Thyroid gland (tissue), 4 donors: ENCODE results near the gene SH3TC1. TPM values are rescaled to one million over a fixed set of nuclear protein-coding genes. Genes with fewer than 3 reads are reported as not detected.
A peak's percentile ranks its signal among the peaks of the same experiment; 100 is the strongest.

ENCODE experiments used
- DNase-seq, 2 donors: peaks; one replicate each; pipeline ENCODE4 v3.0.0-alpha.2; 2019
- H3K27ac ChIP-seq, 3 donors: fragments of 200-600 bp; sonication (generic); 1 replicate in 2 of 3; 2 replicates in 1 of 3; pipeline ENCODE4 v1.5.1; 2016 to 2019; ENCODE audit warnings: mild to moderate bottlenecking in 1 of 3, moderate library complexity in 1 of 3
- H3K27me3 ChIP-seq: fragments of 200-600 bp; sonication (generic); one replicate; pipeline ENCODE4 v1.5.1; 2019
- H3K36me3 ChIP-seq, 2 donors: fragments of 200-600 bp; sonication (generic); one replicate each; pipeline ENCODE4 v1.5.1; 2016 to 2019
- H3K4me1 ChIP-seq, 2 donors: fragments of 200-600 bp; sonication (generic); one replicate each; pipeline ENCODE4 v1.5.1; 2017 to 2019
- H3K4me3 ChIP-seq, 3 donors: fragments of 200-600 bp; sonication (generic); replicated peaks in 1 of 3; 1 replicate in 2 of 3; 2 replicates in 1 of 3; pipeline ENCODE4 v1.5.1; 2016; ENCODE audit warnings: mild to moderate bottlenecking in 1 of 3
- H3K9me3 ChIP-seq: fragments of 200-600 bp; sonication (generic); one replicate; pipeline ENCODE4 v1.5.1; 2017
- POLR2A ChIP-seq, 2 donors: fragments of 450-650 bp; IDR thresholded peaks; one replicate each; pipeline ENCODE4 v1.6.1; 2017; ENCODE audit warnings: antibody characterized with exemption in 2 of 2, mild to moderate bottlenecking in 2 of 2, moderate library complexity in 1 of 2
- WGBS, 2 donors: methylation state at CpG; one replicate each; pipeline ENCODE4 v1.1.5; 2017; 5-methylcytosine and 5-hydroxymethylcytosine counted together
- intact Hi-C: fragments of 100-400 bp; cut with DNase I; formaldehyde crosslinking; loops from one replicate; pipeline ENCODE4 v1.15.1; 2023
- total RNA-seq, 4 donors: library from RNA; depleted of rRNA; stranded (reverse); fragments of >200 nt; gene quantifications; one replicate each; pipeline ENCODE4 v1.2.3, GENCODE V29; 2016
- TF ChIP-seq, protein P1 (sequence below), 6 experiments: fragments of 200-600 bp in 3 of 6; fragments of 450-650 bp in 3 of 6; sonication (generic) in 3 of 6; IDR thresholded peaks; one replicate each; pipeline ENCODE4 v1.5.1; 2016 to 2019; ENCODE audit warnings: antibody characterized with exemption in 6 of 6, mild to moderate bottlenecking in 2 of 6, inconsistent platforms in 1 of 6, moderate library complexity in 1 of 6

SH3TC1 gene
- total RNA-seq, 4 donors from 2014 or later: 13.5 to 29.5 (median 16.4) TPM

- no peaks in the 10 kb centered on the region for H3K36me3 ChIP-seq
- H3K27ac ChIP-seq: no peak overlapping the region
- no peaks in the 10 kb centered on the region for H3K27me3 ChIP-seq
- H3K4me3 ChIP-seq: no peak overlapping the region
- peaks cover 9 to 25% of the 10 kb centered on the region in 2 donors for H3K4me1 ChIP-seq
- WGBS, 2 donors: 89 to 92% methylated on average over 13 of the region's 13 CpGs
- H3K9me3 ChIP-seq: no peaks in the 10 kb centered on the region
- intact Hi-C loops: no loop called here
- no peak for DNase-seq
- TF ChIP-seq, protein P1, sequence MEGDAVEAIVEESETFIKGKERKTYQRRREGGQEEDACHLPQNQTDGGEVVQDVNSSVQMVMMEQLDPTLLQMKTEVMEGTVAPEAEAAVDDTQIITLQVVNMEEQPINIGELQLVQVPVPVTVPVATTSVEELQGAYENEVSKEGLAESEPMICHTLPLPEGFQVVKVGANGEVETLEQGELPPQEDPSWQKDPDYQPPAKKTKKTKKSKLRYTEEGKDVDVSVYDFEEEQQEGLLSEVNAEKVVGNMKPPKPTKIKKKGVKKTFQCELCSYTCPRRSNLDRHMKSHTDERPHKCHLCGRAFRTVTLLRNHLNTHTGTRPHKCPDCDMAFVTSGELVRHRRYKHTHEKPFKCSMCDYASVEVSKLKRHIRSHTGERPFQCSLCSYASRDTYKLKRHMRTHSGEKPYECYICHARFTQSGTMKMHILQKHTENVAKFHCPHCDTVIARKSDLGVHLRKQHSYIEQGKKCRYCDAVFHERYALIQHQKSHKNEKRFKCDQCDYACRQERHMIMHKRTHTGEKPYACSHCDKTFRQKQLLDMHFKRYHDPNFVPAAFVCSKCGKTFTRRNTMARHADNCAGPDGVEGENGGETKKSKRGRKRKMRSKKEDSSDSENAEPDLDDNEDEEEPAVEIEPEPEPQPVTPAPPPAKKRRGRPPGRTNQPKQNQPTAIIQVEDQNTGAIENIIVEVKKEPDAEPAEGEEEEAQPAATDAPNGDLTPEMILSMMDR (IDR thresholded peaks at IDR 0.05): no peak
- no peak for TF ChIP-seq POLR2A (IDR thresholded peaks at IDR 0.05)
Observed at GRCh38 chr4:8214136-8214535, 15.0 kb downstream of the SH3TC1 start.

DNA sequence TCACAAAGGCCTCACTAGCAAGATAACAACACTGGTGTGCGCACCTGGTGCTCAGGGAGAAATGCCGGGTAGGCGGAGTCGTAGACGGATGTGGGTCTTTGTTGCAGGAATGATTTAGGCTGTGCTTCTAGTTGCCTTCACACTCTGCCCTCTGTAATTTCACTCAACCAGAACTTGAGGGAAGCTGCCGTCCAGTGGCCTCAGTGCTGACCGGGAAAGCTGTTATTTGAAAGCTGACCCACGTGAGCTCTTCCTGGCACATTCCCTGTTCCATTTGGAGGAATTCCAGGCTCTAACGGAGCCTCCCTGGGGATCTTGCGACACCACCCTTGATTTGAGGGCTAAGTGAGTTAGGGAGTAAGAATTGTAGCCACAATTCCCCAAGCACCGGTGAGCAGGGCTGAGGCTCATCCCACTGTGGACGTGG is 15.9 kb downstream of the SH3TC1 start:
- TF ChIP-seq, protein P1 (IDR thresholded peaks at IDR 0.05): no peak
- TF ChIP-seq POLR2A (IDR thresholded peaks at IDR 0.05): no peak
- H3K9me3 ChIP-seq: no peaks in the 10 kb centered on the region
- intact Hi-C loops: no loop called here
- no peak overlapping the region for H3K4me3 ChIP-seq
- H3K27me3 ChIP-seq: no peaks in the 10 kb centered on the region
- peak; percentile 79 to 80 for DNase-seq
- 25 to 39% methylated on average over 4 to 12 of the region's 12 CpGs for WGBS, 2 donors
- peaks cover 9 to 24% of the 10 kb centered on the region in 2 donors for H3K4me1 ChIP-seq
- peaks cover 6 to 8% of the 10 kb centered on the region in 2 donors for H3K36me3 ChIP-seq
- peak overlapping the region in 1 of 3 donors; percentile 0 for H3K27ac ChIP-seq

DNA sequence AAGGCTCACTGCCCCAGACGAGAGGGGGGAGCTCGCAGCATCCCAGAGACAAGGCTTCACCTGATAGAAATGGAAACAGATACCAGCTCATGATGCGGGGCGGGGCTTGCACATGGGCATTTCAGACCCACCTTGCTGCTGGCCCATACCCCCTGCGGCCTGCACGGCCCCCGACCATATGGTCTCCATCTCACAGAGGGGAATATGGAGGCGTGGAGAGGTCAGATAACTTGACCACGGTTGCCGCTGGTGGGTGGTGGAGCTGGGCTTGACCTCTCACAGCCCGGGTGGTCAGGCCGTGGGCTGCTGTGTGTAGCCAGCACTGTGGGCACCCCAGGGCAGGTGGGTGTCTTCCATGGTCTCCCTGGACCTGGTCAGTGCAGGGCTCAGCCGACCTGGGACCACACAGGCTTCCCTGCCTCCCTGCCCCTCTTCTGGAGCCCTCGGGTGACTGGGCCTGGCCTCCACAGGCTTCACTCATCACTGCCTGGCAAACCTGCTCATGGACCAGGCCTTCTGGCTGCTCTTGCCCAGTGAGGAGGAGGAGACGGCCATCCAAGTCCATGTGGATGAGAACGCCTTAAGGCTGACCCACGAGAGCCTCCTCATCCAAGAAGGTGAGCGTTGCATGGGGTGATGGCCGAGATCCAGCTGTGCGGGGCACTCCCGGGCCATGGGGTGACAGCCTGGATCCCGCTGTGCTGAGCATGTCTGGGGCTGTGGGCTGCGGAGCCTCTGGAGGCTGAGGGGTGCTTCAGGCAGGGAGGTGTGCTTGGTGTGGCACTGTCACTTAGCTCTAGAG is 16.8 kb downstream of the SH3TC1 start:
- WGBS, 2 donors: 92% methylated on average over 20 to 21 of the region's 23 CpGs
- TF ChIP-seq, protein P1 (IDR thresholded peaks at IDR 0.05): no peak
- no peak for TF ChIP-seq POLR2A (IDR thresholded peaks at IDR 0.05)
- H3K9me3 ChIP-seq: no peaks in the 10 kb centered on the region
- intact Hi-C loops: no loop called here
- no peak overlapping the region for H3K27ac ChIP-seq
- no peaks in the 10 kb centered on the region for H3K27me3 ChIP-seq
- H3K4me1 ChIP-seq: peaks cover 9 to 18% of the 10 kb centered on the region in 2 donors
- H3K4me3 ChIP-seq: no peak overlapping the region
- DNase-seq: no peak
- H3K36me3 ChIP-seq: peaks cover 8 to 11% of the 10 kb centered on the region in 2 donors

DNA sequence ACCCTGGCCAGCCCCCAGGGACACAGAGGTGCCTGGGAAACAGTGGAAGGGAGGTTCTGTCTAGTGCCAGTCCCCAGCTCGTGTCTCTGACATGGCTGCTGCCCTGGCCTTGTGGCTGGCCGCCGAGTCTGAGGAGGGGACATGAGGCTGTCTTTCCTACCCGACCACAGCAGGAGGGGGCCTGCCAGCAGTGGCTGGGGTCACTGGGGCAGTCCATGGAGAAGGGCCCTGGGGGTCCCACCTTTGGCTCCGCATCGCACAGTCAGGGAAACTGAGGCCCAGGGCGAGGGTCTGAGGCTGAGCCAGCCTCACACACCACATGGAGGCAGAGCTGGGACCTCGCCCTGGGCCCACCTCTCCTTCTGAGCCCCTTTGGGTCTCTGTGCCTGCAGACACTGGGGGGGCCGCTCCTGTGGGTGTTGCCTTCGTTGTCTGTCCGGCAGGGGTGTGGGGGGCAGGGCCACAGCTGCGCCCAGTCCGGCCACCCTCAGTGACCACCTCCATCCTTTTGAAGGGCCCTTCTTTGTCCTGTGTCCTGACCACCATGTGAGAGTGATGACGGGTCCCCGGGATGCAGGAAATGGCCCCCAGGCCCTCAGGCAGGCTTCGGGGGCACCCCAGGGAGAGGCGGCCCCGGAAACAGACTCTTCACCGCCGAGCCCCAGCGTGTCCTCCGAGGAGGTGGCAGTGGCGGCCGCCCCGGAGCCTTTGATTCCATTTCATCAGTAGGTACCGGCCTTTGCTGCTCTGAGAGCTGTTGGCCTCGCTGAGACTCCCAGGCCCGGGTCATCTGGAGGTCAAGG is 17.6 kb downstream of the SH3TC1 start:
- DNase-seq: no peak
- H3K27me3 ChIP-seq: no peaks in the 10 kb centered on the region
- peaks cover 8 to 11% of the 10 kb centered on the region in 2 donors for H3K36me3 ChIP-seq
- intact Hi-C loops: no loop called here
- peaks cover 9 to 18% of the 10 kb centered on the region in 2 donors for H3K4me1 ChIP-seq
- no peak overlapping the region for H3K27ac ChIP-seq
- no peaks in the 10 kb centered on the region for H3K9me3 ChIP-seq
- H3K4me3 ChIP-seq: no peak overlapping the region
- TF ChIP-seq, protein P1 (IDR thresholded peaks at IDR 0.05): no peak
- TF ChIP-seq POLR2A (IDR thresholded peaks at IDR 0.05): no peak
- WGBS, 2 donors: 88 to 93% methylated on average over 15 to 25 of the region's 28 CpGs

GRCh38 chr4:8217246-8217511 is 18.1 kb downstream of the SH3TC1 start:
- Histone ChIP-seq H3K4me1 (peaks cover 9 to 18% of the 10 kb centered on the region in 2 donors), H3K27me3 (no peaks in the 10 kb centered on the region), H3K36me3 (peaks cover 8 to 11% of the 10 kb centered on the region in 2 donors), H3K9me3 (no peaks in the 10 kb centered on the region), H3K4me3 (no peak overlapping the region), H3K27ac (no peak overlapping the region)
- WGBS, 2 donors: 90 to 98% methylated on average over 4 to 6 of the region's 6 CpGs
- DNase-seq: no peak
- intact Hi-C loops: no loop called here
- TF ChIP-seq, protein P1 (IDR thresholded peaks at IDR 0.05): no peak
- no peak for TF ChIP-seq POLR2A (IDR thresholded peaks at IDR 0.05)
